NCI-H2196 treated with DMSO at 0.1 percent for 48 hours (cell line): ENCODE results near the gene APBB1IP.
"Not testable (repeated sequence)": the region's sequence is repeated elsewhere in the genome, so short reads cannot be mapped to it uniquely, and the experiment has no call there.

Experiments used
- DNase-seq: peaks from one replicate; lab custom pipeline; 2025; ENCODE audit not compliant: unreplicated experiment; lab: John Stamatoyannopoulos, UW

The APBB1IP gene

GRCh38 chr10:26474845-26475244 is 36.7 kb downstream of the APBB1IP start:
- not testable (repeated sequence) for DNase-seq

- DNase-seq = no peak
Measured at GRCh38 chr10:26475386-26475785, 37.2 kb downstream of the APBB1IP start.

GRCh38 chr10:26477501-26477900 is 39.4 kb downstream of the APBB1IP start:
- DNase-seq = no peak

GRCh38 chr10:26478061-26478460 is 39.9 kb downstream of the APBB1IP start:
- no peak for DNase-seq

GRCh38 chr10:26479766-26480492 is 41.8 kb downstream of the APBB1IP start:
- no peak for DNase-seq

GRCh38 chr10:26481315-26481692 is 43.2 kb downstream of the APBB1IP start:
- no peak for DNase-seq

- DNase-seq = no peak
Measured at GRCh38 chr10:26481914-26482550, 43.9 kb downstream of the APBB1IP start.

GRCh38 chr10:26483554-26483953 is 45.4 kb downstream of the APBB1IP start:
- no peak for DNase-seq

- no peak for DNase-seq
Measured at GRCh38 chr10:26485150-26485941, 47.2 kb downstream of the APBB1IP start.

- no peak for DNase-seq
Measured at GRCh38 chr10:26486304-26486703, 48.2 kb downstream of the APBB1IP start.

GRCh38 chr10:26486990-26487850 is 49.1 kb downstream of the APBB1IP start:
- DNase-seq = no peak

GRCh38 chr10:26488344-26488743 is 50.2 kb downstream of the APBB1IP start:
- no peak for DNase-seq

- DNase-seq = no peak
Measured at GRCh38 chr10:26489081-26489480, 50.9 kb downstream of the APBB1IP start.

GRCh38 chr10:26490367-26490766 is 52.2 kb downstream of the APBB1IP start:
- DNase-seq = not testable (repeated sequence)

- DNase-seq = no peak
Measured at GRCh38 chr10:26491276-26491675, 53.1 kb downstream of the APBB1IP start.

GRCh38 chr10:26491934-26492333 is 53.8 kb downstream of the APBB1IP start:
- no peak for DNase-seq

GRCh38 chr10:26492725-26493124 is 54.6 kb downstream of the APBB1IP start:
- DNase-seq = not testable (repeated sequence)

- DNase-seq = no peak
Measured at GRCh38 chr10:26494018-26494417, 55.9 kb downstream of the APBB1IP start.

GRCh38 chr10:26499426-26499825 is 61.3 kb downstream of the APBB1IP start:
- DNase-seq = no peak

- DNase-seq = no peak
Measured at GRCh38 chr10:26502986-26503385, 64.8 kb downstream of the APBB1IP start.

GRCh38 chr10:26503911-26504310 is 65.8 kb downstream of the APBB1IP start:
- no peak for DNase-seq
